H1 (cell line): ENCODE data around the gene UBE2V1. TPM values are rescaled to one million over a fixed set of nuclear protein-coding genes. Genes with fewer than 3 reads are reported as not detected.

Source experiments
- CHD2 ChIP-seq: IDR thresholded peaks from 2 replicates; pipeline ENCODE4 v1.6.1; 2012; ENCODE audit warnings: low read length, improper control_type of control experiment
- EGR1 ChIP-seq: IDR thresholded peaks from 2 replicates; pipeline ENCODE4 v1.6.1; 2011; ENCODE audit warnings: low read depth, low read length, borderline replicate concordance
- GABPA ChIP-seq: IDR thresholded peaks from 2 replicates; pipeline ENCODE4 v1.6.1; 2011; ENCODE audit warnings: mild to moderate bottlenecking, low read length, moderate library complexity, borderline replicate concordance; ENCODE audit not compliant: insufficient read depth
- JUN ChIP-seq: IDR thresholded peaks from 2 replicates; pipeline ENCODE4 v1.6.1; 2011; ENCODE audit warnings: low read depth, mild to moderate bottlenecking, improper control_type of control experiment, low read length
- KDM1A ChIP-seq: fragments of 200-600, 300-600 bp; sonication (generic); IDR thresholded peaks from 2 replicates; pipeline ENCODE4 v1.7.1; 2016; ENCODE audit warnings: mild to moderate bottlenecking, low read length, borderline replicate concordance
- KDM4A ChIP-seq: IDR thresholded peaks from one replicate; pipeline ENCODE4 v1.7.1; 2012; ENCODE audit warnings: low read depth, mild to moderate bottlenecking, moderate library complexity, low read length, inconsistent platforms; ENCODE audit not compliant: severe bottlenecking
- KDM5A ChIP-seq: fragments of 200-600 bp; IDR thresholded peaks from 2 replicates; pipeline ENCODE4 v1.7.1; 2012; ENCODE audit warnings: mild to moderate bottlenecking, low read length, inconsistent platforms, mixed read lengths
- MAFK ChIP-seq: IDR thresholded peaks from 2 replicates; pipeline ENCODE4 v1.6.1; 2012; ENCODE audit warnings: low read depth, mild to moderate bottlenecking, improper control_type of control experiment, low read length
- NRF1 ChIP-seq: IDR thresholded peaks from 2 replicates; pipeline ENCODE4 v1.6.1; 2011; ENCODE audit warnings: mild to moderate bottlenecking, low read depth, low read length, improper control_type of control experiment
- POU5F1 ChIP-seq: IDR thresholded peaks from 2 replicates; pipeline ENCODE4 v1.6.1; 2011; ENCODE audit warnings: low read depth, mild to moderate bottlenecking, low read length, moderate library complexity
- RAD21 ChIP-seq, 2 experiments: IDR thresholded peaks in 1 of 2; conservative IDR thresholded peaks in 1 of 2; 2 replicates each; pipeline ENCODE4 v1.6.1; 2011; ENCODE audit warnings: low read depth in 2 of 2, low read length in 2 of 2, improper control_type of control experiment in 1 of 2, inconsistent platforms in 1 of 2, mild to moderate bottlenecking in 1 of 2, moderate library complexity in 1 of 2
- RFX5 ChIP-seq: IDR thresholded peaks from 2 replicates; pipeline ENCODE4 v1.6.1; 2011; ENCODE audit warnings: low read depth, low read length, improper control_type of control experiment, borderline replicate concordance
- RXRA ChIP-seq: IDR thresholded peaks from 2 replicates; pipeline ENCODE4 v1.6.1; 2011; ENCODE audit warnings: low read depth, mild to moderate bottlenecking, low read length, moderate library complexity; ENCODE audit not compliant: insufficient read depth
- SAP30 ChIP-seq: fragments of 300-600 bp; sonication (generic); IDR thresholded peaks from 2 replicates; pipeline ENCODE4 v1.7.1; 2012; ENCODE audit warnings: low read length, moderate library complexity, mild to moderate bottlenecking, inconsistent platforms; ENCODE audit not compliant: insufficient read depth, insufficient replicate concordance
- SRF ChIP-seq: IDR thresholded peaks from 2 replicates; pipeline ENCODE4 v1.6.1; 2011; ENCODE audit warnings: mild to moderate bottlenecking, low read depth, low read length, moderate library complexity
- polyA plus RNA-seq, 7 experiments: library from polyadenylated mRNA; depleted of rRNA in 3 of 7; stranded (reverse) in 5 of 7; unstranded in 2 of 7; fragments of >200 nt in 5 of 7; fragments of 200-250 nt in 2 of 7; gene quantifications; 1 replicate in 5 of 7; 2 replicates in 1 of 7; 4 replicates in 1 of 7; pipeline versions ENCODE4 v1.2.1 to v1.2.3, GENCODE V29; 2011 to 2013; ENCODE audit warnings: missing spikeins in 2 of 7, mixed read lengths in 2 of 7
- total RNA-seq: library from RNA; stranded (reverse); fragmentation: NEBNext Ultra II Directional; extraction: Animal tissue kit (Norgen Biotek cat#: 25700); gene quantifications from 2 replicates; pipeline ENCODE4 v1.2.1, GENCODE V29; 2021
- TF ChIP-seq, protein P1 (sequence below): IDR thresholded peaks from 2 replicates; pipeline ENCODE4 v1.6.1; 2011; ENCODE audit warnings: low read length, improper control_type of control experiment
- TF ChIP-seq, protein P2 (sequence below), 3 experiments: IDR thresholded peaks; 1 replicate in 2 of 3; 2 replicates in 1 of 3; pipeline versions ENCODE4 v1.5.1 to v1.6.1; 2011; ENCODE audit warnings: low read length in 3 of 3, mild to moderate bottlenecking in 3 of 3, inconsistent platforms in 2 of 3, low read depth in 1 of 3, moderate library complexity in 1 of 3; ENCODE audit not compliant: insufficient read depth in 1 of 3; ENCODE audit errors: control extremely low read depth in 1 of 3
- TF ChIP-seq, protein P3 (sequence below): IDR thresholded peaks from 2 replicates; pipeline ENCODE4 v1.6.1; 2012; ENCODE audit warnings: low read length, inconsistent platforms

The UBE2V1 gene
- total and polyA plus RNA-seq, 2 of the 8 experiments (the other 6 are each of a cell fraction or from before 2014, with no cell fraction given): 141 to 184 TPM

DNA sequence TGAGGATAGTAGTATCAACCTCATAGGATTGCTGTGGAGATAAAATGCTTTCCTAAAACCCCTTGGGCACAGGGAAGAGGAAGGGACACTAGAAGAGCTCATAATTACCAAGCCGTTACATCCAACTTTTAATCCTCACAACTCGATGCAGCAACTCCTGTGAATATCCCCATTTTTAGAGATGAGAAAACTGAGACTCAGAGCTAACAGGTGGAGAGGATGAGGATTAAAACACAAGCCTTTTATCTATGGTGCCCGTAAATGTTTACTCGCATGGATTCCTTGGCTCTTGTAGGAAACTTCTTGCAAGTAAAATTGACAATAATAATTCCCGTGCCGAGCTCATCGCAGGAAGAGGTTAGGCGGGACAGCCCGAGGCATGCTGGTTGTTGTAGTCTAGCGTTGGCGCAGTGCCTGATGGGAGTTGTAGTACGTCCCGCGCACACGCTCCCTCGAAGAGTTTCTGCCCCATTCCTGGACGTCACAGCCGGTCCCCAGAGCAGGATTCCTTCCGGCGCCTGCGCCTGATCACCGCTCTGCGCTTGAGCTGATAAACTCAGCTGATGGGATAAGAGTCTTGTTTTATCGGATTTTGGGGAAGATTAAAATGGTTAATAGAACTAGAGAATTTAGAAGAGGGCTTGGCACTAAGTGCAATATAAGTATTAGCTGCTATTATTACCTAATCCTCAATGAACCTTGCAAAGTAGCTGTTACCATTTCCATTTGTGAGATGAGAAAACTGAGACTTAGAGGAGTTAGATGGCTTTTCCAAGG is 2.8 kb upstream of the UBE2V1 start (continued):
- TF ChIP-seq, protein P1, sequence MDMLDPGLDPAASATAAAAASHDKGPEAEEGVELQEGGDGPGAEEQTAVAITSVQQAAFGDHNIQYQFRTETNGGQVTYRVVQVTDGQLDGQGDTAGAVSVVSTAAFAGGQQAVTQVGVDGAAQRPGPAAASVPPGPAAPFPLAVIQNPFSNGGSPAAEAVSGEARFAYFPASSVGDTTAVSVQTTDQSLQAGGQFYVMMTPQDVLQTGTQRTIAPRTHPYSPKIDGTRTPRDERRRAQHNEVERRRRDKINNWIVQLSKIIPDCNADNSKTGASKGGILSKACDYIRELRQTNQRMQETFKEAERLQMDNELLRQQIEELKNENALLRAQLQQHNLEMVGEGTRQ: no peak
- no peak for TF ChIP-seq MAFK
- TF ChIP-seq KDM5A: no peak
- TF ChIP-seq RFX5: no peak
- TF ChIP-seq, protein P2, sequence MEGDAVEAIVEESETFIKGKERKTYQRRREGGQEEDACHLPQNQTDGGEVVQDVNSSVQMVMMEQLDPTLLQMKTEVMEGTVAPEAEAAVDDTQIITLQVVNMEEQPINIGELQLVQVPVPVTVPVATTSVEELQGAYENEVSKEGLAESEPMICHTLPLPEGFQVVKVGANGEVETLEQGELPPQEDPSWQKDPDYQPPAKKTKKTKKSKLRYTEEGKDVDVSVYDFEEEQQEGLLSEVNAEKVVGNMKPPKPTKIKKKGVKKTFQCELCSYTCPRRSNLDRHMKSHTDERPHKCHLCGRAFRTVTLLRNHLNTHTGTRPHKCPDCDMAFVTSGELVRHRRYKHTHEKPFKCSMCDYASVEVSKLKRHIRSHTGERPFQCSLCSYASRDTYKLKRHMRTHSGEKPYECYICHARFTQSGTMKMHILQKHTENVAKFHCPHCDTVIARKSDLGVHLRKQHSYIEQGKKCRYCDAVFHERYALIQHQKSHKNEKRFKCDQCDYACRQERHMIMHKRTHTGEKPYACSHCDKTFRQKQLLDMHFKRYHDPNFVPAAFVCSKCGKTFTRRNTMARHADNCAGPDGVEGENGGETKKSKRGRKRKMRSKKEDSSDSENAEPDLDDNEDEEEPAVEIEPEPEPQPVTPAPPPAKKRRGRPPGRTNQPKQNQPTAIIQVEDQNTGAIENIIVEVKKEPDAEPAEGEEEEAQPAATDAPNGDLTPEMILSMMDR (IDR thresholded peaks at IDR 0.05; ENCODE audit: control extremely low read depth in 1 of 3, insufficient read depth in 1 of 3, low read depth in 1 of 3, low read length in 3 of 3): no peak
- TF ChIP-seq RAD21 (IDR thresholded peaks at IDR 0.05 in 1 of 2, conservative IDR thresholded peaks at IDR 0.05 in 1 of 2; ENCODE audit: low read depth in 2 of 2, low read length in 2 of 2): no peak
- TF ChIP-seq KDM4A: no peak
- TF ChIP-seq POU5F1: no peak
- no peak for TF ChIP-seq EGR1
- TF ChIP-seq, protein P3, sequence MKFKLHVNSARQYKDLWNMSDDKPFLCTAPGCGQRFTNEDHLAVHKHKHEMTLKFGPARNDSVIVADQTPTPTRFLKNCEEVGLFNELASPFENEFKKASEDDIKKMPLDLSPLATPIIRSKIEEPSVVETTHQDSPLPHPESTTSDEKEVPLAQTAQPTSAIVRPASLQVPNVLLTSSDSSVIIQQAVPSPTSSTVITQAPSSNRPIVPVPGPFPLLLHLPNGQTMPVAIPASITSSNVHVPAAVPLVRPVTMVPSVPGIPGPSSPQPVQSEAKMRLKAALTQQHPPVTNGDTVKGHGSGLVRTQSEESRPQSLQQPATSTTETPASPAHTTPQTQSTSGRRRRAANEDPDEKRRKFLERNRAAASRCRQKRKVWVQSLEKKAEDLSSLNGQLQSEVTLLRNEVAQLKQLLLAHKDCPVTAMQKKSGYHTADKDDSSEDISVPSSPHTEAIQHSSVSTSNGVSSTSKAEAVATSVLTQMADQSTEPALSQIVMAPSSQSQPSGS: no peak
- TF ChIP-seq SAP30: no peak
- TF ChIP-seq SRF: no peak
- TF ChIP-seq NRF1: peak; percentile 59
- peak; percentile 71; the same call in 1 of the 2 replicates for TF ChIP-seq GABPA
- TF ChIP-seq JUN: no peak
- no peak for TF ChIP-seq KDM1A
- TF ChIP-seq RXRA: no peak
- peak; percentile 50; the same call in 1 of the 2 replicates for TF ChIP-seq CHD2
